Mesenteric fat pad (tissue), 1 donor: ENCODE data around the gene NR3C1. TPM values are rescaled to one million over a fixed set of nuclear protein-coding genes. Genes with fewer than 3 reads are reported as not detected.

ENCODE experiments used
- DNase-seq: peaks from one replicate; pipeline ENCODE4 v3.0.0-alpha.2; 2020; ENCODE audit warnings: low spot score
- long read RNA-seq: library from polyadenylated mRNA; unstranded; transcript quantifications from one replicate; pipeline ENCODE4 v2.0.0, GENCODE V29; 2020
- total RNA-seq: library from RNA; stranded (reverse); fragmentation: NEBNext Ultra II Directional; extraction: Animal tissue kit (Norgen Biotek cat#: 25700); gene quantifications from one replicate; pipeline ENCODE4 v1.2.1, GENCODE V29; 2021
- donor health status: DM: yes; HTN: yes; CAD: no.

Gene NR3C1
- total RNA-seq = 116 TPM
- long read RNA-seq, full-length matches to known transcripts = 15 of 267 reads
- long read RNA-seq, partial matches to known transcripts = 223 of 267 reads
- long read RNA-seq, other reads (novel, unspliced or antisense) = 29 of 267 reads

- peak; percentile 96 for DNase-seq
Observed at GRCh38 chr5:143403593-143404415, at the start of gene NR3C1. NR3C1 (minus strand) TSS chr5:143403686; CDS start chr5:143400839, 2,847 bp downstream.

- DNase-seq = no peak
Observed at GRCh38 chr5:143449772-143450171, 46.3 kb upstream of the NR3C1 start.

- no peak for DNase-seq
Observed at GRCh38 chr5:143448518-143448917, 45.0 kb upstream of the NR3C1 start.

- DNase-seq = no peak
Observed at GRCh38 chr5:143447983-143448382, 44.5 kb upstream of the NR3C1 start.

- no peak for DNase-seq
Observed at GRCh38 chr5:143446535-143447226, 43.2 kb upstream of the NR3C1 start.

GRCh38 chr5:143445776-143446175 lies 42.3 kb upstream of the NR3C1 start:
- no peak for DNase-seq

GRCh38 chr5:143443330-143443729 lies 39.8 kb upstream of the NR3C1 start:
- DNase-seq = no peak

- DNase-seq = no peak
Observed at GRCh38 chr5:143442385-143442784, 38.9 kb upstream of the NR3C1 start.

GRCh38 chr5:143440448-143441115 lies 37.1 kb upstream of the NR3C1 start:
- no peak for DNase-seq

- DNase-seq = no peak
Observed at GRCh38 chr5:143437666-143438273, 34.3 kb upstream of the NR3C1 start.

- DNase-seq = no peak
Observed at GRCh38 chr5:143436871-143437270, 33.4 kb upstream of the NR3C1 start.

- no peak for DNase-seq
Observed at GRCh38 chr5:143435210-143435657, 31.7 kb upstream of the NR3C1 start.

GRCh38 chr5:143434261-143435209 lies 31.0 kb upstream of the NR3C1 start:
- no peak for DNase-seq

GRCh38 chr5:143433670-143434069 lies 30.2 kb upstream of the NR3C1 start:
- no peak for DNase-seq

- DNase-seq = no peak
Observed at GRCh38 chr5:143432658-143433239, 29.3 kb upstream of the NR3C1 start.

- no peak for DNase-seq
Observed at GRCh38 chr5:143431789-143432188, 28.3 kb upstream of the NR3C1 start.

GRCh38 chr5:143428738-143429420 lies 25.4 kb upstream of the NR3C1 start:
- no peak for DNase-seq

- no peak for DNase-seq
Observed at GRCh38 chr5:143428155-143428554, 24.7 kb upstream of the NR3C1 start.

- DNase-seq = no peak
Observed at GRCh38 chr5:143427122-143427735, 23.7 kb upstream of the NR3C1 start.
